Measurements from ENCODE around the gene PDE1C. TPM values are rescaled to one million over a fixed set of nuclear protein-coding genes. Genes with fewer than 3 reads are reported as not detected.

Gene PDE1C
- total and polyA plus RNA-seq, 2 of the 4 experiments (the other 2 are of a cell fraction): 14.2 to 61.5 TPM

DNA sequence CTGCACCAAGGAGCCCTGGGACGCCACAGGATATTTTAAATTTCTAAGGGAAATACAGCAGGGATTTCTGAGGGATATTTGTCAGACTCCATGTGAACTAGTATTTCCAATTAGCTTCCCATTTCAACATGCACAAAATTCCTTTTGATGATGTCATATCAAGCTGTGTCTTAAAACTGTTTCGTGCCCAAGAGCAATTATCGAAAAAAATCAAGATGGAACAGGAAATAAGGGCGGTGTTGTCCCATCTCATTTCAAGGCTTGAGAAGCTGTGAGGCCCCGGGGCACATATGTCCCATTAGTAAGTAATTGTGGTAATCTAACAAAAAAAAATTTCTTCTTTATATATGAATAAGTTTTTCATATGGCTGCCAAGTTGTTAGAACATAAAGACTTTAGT lies 335.8 kb downstream of the PDE1C start:
- Histone ChIP-seq H3K14ac (replicated peaks; ENCODE audit: low read depth, low read length) (no peak overlapping the region), H3K18ac (ENCODE audit: low read depth, low read length) (no peak overlapping the region), H3K23ac (ENCODE audit: low read depth, low read length) (no peak overlapping the region), H2BK120ac (ENCODE audit: low read depth, low read length) (no peak overlapping the region), H3K9me1 (ENCODE audit: insufficient read depth, low read length) (no peaks in the 10 kb centered on the region), H4K20me1 (ENCODE audit: insufficient read depth, low read length) (no peaks in the 10 kb centered on the region), H4K8ac (ENCODE audit: low read depth in 2 of 2, low read length in 2 of 2) (no peak overlapping the region), H3K4ac (ENCODE audit: low read depth, low read length) (no peak overlapping the region), H3K4me2 (ENCODE audit: low read depth, low read length) (no peak overlapping the region), H3K4me3 (ENCODE audit: insufficient read depth, low read depth, low read length) (no peak overlapping the region), H3K4me1 (ENCODE audit: control insufficient read depth, insufficient read depth, low read length) (no peaks in the 10 kb centered on the region), H3K9me3 (ENCODE audit: control insufficient read depth, insufficient read depth, low read length) (no peaks in the 10 kb centered on the region), H3K27ac (ENCODE audit: insufficient read depth, low read length) (no peak overlapping the region), H4K91ac (ENCODE audit: insufficient read depth, low read depth, low read length) (no peak overlapping the region), H3K36me3 (ENCODE audit: control insufficient read depth, insufficient read depth, low read length) (no peaks in the 10 kb centered on the region), H3K27me3 (ENCODE audit: control insufficient read depth, insufficient read depth, low read length) (no peaks in the 10 kb centered on the region), H2BK20ac (ENCODE audit: low read depth, low read length) (no peak overlapping the region), H3K9ac (ENCODE audit: low read depth, low read length) (no peak overlapping the region), H2AK5ac (ENCODE audit: low read depth, low read length) (no peak overlapping the region), H2AK9ac (replicated peaks; ENCODE audit: low read depth, low read length, poor library complexity) (no peak overlapping the region), H3K79me1 (ENCODE audit: low read depth in 1 of 2, low read length in 2 of 2) (no peaks in the 10 kb centered on the region), H2BK5ac (ENCODE audit: low read depth, low read length, poor library complexity, severe bottlenecking) (no peak overlapping the region), H4K5ac (ENCODE audit: low read depth, low read length) (no peak overlapping the region), H2AFZ (replicated peaks; ENCODE audit: low read length, poor library complexity) (no peak overlapping the region), H3K56ac (ENCODE audit: extremely low read depth, insufficient read depth, low read length) (no peak overlapping the region), H2BK15ac (ENCODE audit: low read depth, low read length) (no peak overlapping the region)
- DNase-seq (peak; percentile 23), ATAC-seq (ENCODE audit: low read depth) (no peak)
- TF ChIP-seq POLR2A (IDR thresholded peaks at IDR 0.05; ENCODE audit: low read depth, low read length): no peak
- TF ChIP-seq, protein P1, sequence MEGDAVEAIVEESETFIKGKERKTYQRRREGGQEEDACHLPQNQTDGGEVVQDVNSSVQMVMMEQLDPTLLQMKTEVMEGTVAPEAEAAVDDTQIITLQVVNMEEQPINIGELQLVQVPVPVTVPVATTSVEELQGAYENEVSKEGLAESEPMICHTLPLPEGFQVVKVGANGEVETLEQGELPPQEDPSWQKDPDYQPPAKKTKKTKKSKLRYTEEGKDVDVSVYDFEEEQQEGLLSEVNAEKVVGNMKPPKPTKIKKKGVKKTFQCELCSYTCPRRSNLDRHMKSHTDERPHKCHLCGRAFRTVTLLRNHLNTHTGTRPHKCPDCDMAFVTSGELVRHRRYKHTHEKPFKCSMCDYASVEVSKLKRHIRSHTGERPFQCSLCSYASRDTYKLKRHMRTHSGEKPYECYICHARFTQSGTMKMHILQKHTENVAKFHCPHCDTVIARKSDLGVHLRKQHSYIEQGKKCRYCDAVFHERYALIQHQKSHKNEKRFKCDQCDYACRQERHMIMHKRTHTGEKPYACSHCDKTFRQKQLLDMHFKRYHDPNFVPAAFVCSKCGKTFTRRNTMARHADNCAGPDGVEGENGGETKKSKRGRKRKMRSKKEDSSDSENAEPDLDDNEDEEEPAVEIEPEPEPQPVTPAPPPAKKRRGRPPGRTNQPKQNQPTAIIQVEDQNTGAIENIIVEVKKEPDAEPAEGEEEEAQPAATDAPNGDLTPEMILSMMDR (conservative IDR thresholded peaks at IDR 0.05; ENCODE audit: low read depth, low read length): no peak
- no peak for TF ChIP-seq RCOR1 (IDR thresholded peaks at IDR 0.05; ENCODE audit: insufficient replicate concordance, low read length)
- TF ChIP-seq FOS (IDR thresholded peaks at IDR 0.05; ENCODE audit: low read depth, low read length): no peak
- no peak for TF ChIP-seq BHLHE40 (IDR thresholded peaks at IDR 0.05; ENCODE audit: low read depth, low read length)
- TF ChIP-seq, protein P2, sequence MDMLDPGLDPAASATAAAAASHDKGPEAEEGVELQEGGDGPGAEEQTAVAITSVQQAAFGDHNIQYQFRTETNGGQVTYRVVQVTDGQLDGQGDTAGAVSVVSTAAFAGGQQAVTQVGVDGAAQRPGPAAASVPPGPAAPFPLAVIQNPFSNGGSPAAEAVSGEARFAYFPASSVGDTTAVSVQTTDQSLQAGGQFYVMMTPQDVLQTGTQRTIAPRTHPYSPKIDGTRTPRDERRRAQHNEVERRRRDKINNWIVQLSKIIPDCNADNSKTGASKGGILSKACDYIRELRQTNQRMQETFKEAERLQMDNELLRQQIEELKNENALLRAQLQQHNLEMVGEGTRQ (IDR thresholded peaks at IDR 0.05; ENCODE audit: low read depth, low read length): no peak
- dilution Hi-C loops (cut with HindIII; ENCODE audit: low sequenced_read_pairs, unreplicated experiment): no loop called here
- CTCF ChIA-PET: interaction anchor here (1.4 kb wide), 1 partner anchor 600 kb away, joined by 3 read pairs; no protein-coding TSS in a partner anchor
- in situ Hi-C loops (cut with MboI; ENCODE audit: low sequenced_read_pairs): loop anchor here (10.0 kb wide), 1 partner anchor 290 kb away; no protein-coding TSS in a partner anchor
- WGBS, 2 experiments (ENCODE audit: extremely low coverage in 2 of 2, insufficient read length in 1 of 2): 40% methylated on average over 1 of the region's 5 CpGs; no CpG with 5 or more reads in 1 of the 2 experiments
- POLR2A ChIA-PET (ENCODE audit: unreplicated experiment): no interaction called here
- BruUV-seq (replicated peaks): no TSS peak
- intact Hi-C loops (cut with micrococcal nuclease): no loop called here

Data from IMR-90 (cell line).